ENCODE data around the gene UPF1.
"Not testable (repeated sequence)": the region's sequence is repeated elsewhere in the genome, so short reads cannot be mapped to it uniquely, and the experiment has no call there.

The UPF1 gene

GRCh38 chr19:18910010-18910409 lies 78.3 kb downstream of the UPF1 start:
- H3K9me3 ChIP-seq (ENCODE audit: insufficient read depth, low read length), result no peaks in the 10 kb centered on the region
- H3K4me3 ChIP-seq (ENCODE audit: insufficient read length, low read depth), result no peak overlapping the region
- no peaks in the 10 kb centered on the region for H3K27me3 ChIP-seq (ENCODE audit: insufficient read depth, insufficient read length)
- DNase-seq (ENCODE audit: low read depth, low spot score), result no peak
- no peak for TF ChIP-seq ZNF274 (IDR thresholded peaks at IDR 0.05; ENCODE audit: low read depth, low read length)
- TF ChIP-seq SUZ12 (IDR thresholded peaks at IDR 0.05; ENCODE audit: extremely low read depth, insufficient read depth, insufficient read length), result no peak
- TF ChIP-seq YY1 (IDR thresholded peaks at IDR 0.05; ENCODE audit: insufficient read depth, insufficient read length), result no peak
- no peak overlapping the region for H3K9ac ChIP-seq (ENCODE audit: insufficient read length, low read depth)
- peaks cover 83% of the 10 kb centered on the region for H3K36me3 ChIP-seq (ENCODE audit: insufficient read depth, insufficient read length, low read length)
- H3K4me1 ChIP-seq (ENCODE audit: insufficient read depth, insufficient read length), result peaks cover 10% of the 10 kb centered on the region

- no peaks in the 10 kb centered on the region for H3K9me3 ChIP-seq (ENCODE audit: insufficient read depth, low read length)
- H3K9ac ChIP-seq (ENCODE audit: insufficient read length, low read depth), result no peak overlapping the region
- H3K4me1 ChIP-seq (ENCODE audit: insufficient read depth, insufficient read length), result peaks cover 7% of the 10 kb centered on the region
- no peak for DNase-seq (ENCODE audit: low read depth, low spot score)
- peaks cover 82% of the 10 kb centered on the region for H3K36me3 ChIP-seq (ENCODE audit: insufficient read depth, insufficient read length, low read length)
- TF ChIP-seq YY1 (IDR thresholded peaks at IDR 0.05; ENCODE audit: insufficient read depth, insufficient read length), result no peak
- no peak for TF ChIP-seq SUZ12 (IDR thresholded peaks at IDR 0.05; ENCODE audit: extremely low read depth, insufficient read depth, insufficient read length)
- TF ChIP-seq ZNF274 (IDR thresholded peaks at IDR 0.05; ENCODE audit: low read depth, low read length), result no peak
- H3K4me3 ChIP-seq (ENCODE audit: insufficient read length, low read depth), result no peak overlapping the region
- H3K27me3 ChIP-seq (ENCODE audit: insufficient read depth, insufficient read length), result no peaks in the 10 kb centered on the region
These were observed 79.2 kb downstream of the UPF1 start for GRCh38 chr19:18910801-18911436.

DNA sequence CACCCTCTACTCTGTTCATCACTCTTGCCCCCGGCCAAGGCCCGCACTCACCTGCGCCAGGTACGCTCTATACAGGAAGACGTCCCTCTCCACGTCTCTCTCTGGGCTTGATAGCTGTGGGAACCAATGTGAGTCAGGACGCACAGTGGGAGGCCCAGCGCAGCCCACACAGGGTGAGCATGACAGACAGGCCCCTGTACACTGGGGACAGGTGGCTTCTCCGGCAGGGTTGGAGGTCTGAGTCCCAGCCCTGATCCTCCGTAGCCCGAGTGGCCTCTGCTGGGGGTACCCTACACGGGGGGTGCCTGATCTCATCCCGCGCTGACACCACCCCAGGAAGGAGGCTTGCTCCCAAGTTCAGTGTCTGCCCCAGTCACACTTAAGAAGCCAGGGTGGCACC lies 81.2 kb downstream of the UPF1 start:
- H3K27me3 ChIP-seq (ENCODE audit: insufficient read depth, insufficient read length), result no peaks in the 10 kb centered on the region
- no peak for DNase-seq (ENCODE audit: low read depth, low spot score)
- H3K4me3 ChIP-seq (ENCODE audit: insufficient read length, low read depth), result no peak overlapping the region
- H3K9ac ChIP-seq (ENCODE audit: insufficient read length, low read depth), result no peak overlapping the region
- no peaks in the 10 kb centered on the region for H3K9me3 ChIP-seq (ENCODE audit: insufficient read depth, low read length)
- peaks cover 68% of the 10 kb centered on the region for H3K36me3 ChIP-seq (ENCODE audit: insufficient read depth, insufficient read length, low read length)
- peaks cover 7% of the 10 kb centered on the region for H3K4me1 ChIP-seq (ENCODE audit: insufficient read depth, insufficient read length)
- TF ChIP-seq ZNF274 (IDR thresholded peaks at IDR 0.05; ENCODE audit: low read depth, low read length) (no peak), YY1 (IDR thresholded peaks at IDR 0.05; ENCODE audit: insufficient read depth, insufficient read length) (no peak), SUZ12 (IDR thresholded peaks at IDR 0.05; ENCODE audit: extremely low read depth, insufficient read depth, insufficient read length) (no peak)

GRCh38 chr19:18913466-18913865 lies 81.7 kb downstream of the UPF1 start:
- no peak for DNase-seq (ENCODE audit: low read depth, low spot score)
- no peaks in the 10 kb centered on the region for H3K9me3 ChIP-seq (ENCODE audit: insufficient read depth, low read length)
- peaks cover 64% of the 10 kb centered on the region for H3K36me3 ChIP-seq (ENCODE audit: insufficient read depth, insufficient read length, low read length)
- peaks cover 7% of the 10 kb centered on the region for H3K4me1 ChIP-seq (ENCODE audit: insufficient read depth, insufficient read length)
- H3K4me3 ChIP-seq (ENCODE audit: insufficient read length, low read depth), result no peak overlapping the region
- H3K9ac ChIP-seq (ENCODE audit: insufficient read length, low read depth), result no peak overlapping the region
- TF ChIP-seq ZNF274 (IDR thresholded peaks at IDR 0.05; ENCODE audit: low read depth, low read length), result no peak
- no peak for TF ChIP-seq YY1 (IDR thresholded peaks at IDR 0.05; ENCODE audit: insufficient read depth, insufficient read length)
- no peak for TF ChIP-seq SUZ12 (IDR thresholded peaks at IDR 0.05; ENCODE audit: extremely low read depth, insufficient read depth, insufficient read length)
- no peaks in the 10 kb centered on the region for H3K27me3 ChIP-seq (ENCODE audit: insufficient read depth, insufficient read length)

GRCh38 chr19:18915639-18916038 lies 83.9 kb downstream of the UPF1 start:
- no peak overlapping the region for H3K4me3 ChIP-seq (ENCODE audit: insufficient read length, low read depth)
- no peak for DNase-seq (ENCODE audit: low read depth, low spot score)
- no peaks in the 10 kb centered on the region for H3K27me3 ChIP-seq (ENCODE audit: insufficient read depth, insufficient read length)
- no peak overlapping the region for H3K9ac ChIP-seq (ENCODE audit: insufficient read length, low read depth)
- TF ChIP-seq SUZ12 (IDR thresholded peaks at IDR 0.05; ENCODE audit: extremely low read depth, insufficient read depth, insufficient read length) (no peak), ZNF274 (IDR thresholded peaks at IDR 0.05; ENCODE audit: low read depth, low read length) (no peak), YY1 (IDR thresholded peaks at IDR 0.05; ENCODE audit: insufficient read depth, insufficient read length) (no peak)
- no peaks in the 10 kb centered on the region for H3K9me3 ChIP-seq (ENCODE audit: insufficient read depth, low read length)
- H3K4me1 ChIP-seq (ENCODE audit: insufficient read depth, insufficient read length), result peaks cover 10% of the 10 kb centered on the region
- H3K36me3 ChIP-seq (ENCODE audit: insufficient read depth, insufficient read length, low read length), result peaks cover 49% of the 10 kb centered on the region

- Histone ChIP-seq H3K4me1 (ENCODE audit: insufficient read depth, insufficient read length) (peaks cover 10% of the 10 kb centered on the region), H3K36me3 (ENCODE audit: insufficient read depth, insufficient read length, low read length) (peaks cover 58% of the 10 kb centered on the region)
- not testable (repeated sequence) for H3K9me3 ChIP-seq (ENCODE audit: insufficient read depth, low read length); H3K9ac ChIP-seq (ENCODE audit: insufficient read length, low read depth); H3K4me3 ChIP-seq (ENCODE audit: insufficient read length, low read depth); H3K27me3 ChIP-seq (ENCODE audit: insufficient read depth, insufficient read length); DNase-seq (ENCODE audit: low read depth, low spot score)
These were observed 85.8 kb downstream of the UPF1 start for GRCh38 chr19:18917593-18917992.

All from NT2/D1 (cell line).